HG03442 (cell line): ENCODE measurements around the gene KIF26A.

ENCODE experiments used
- ATAC-seq: cut with Tn5 transposase; IDR thresholded peaks from one replicate; pipeline ENCODE4 v1.9.1; 2021; ENCODE audit warnings: mild to moderate bottlenecking, moderate library complexity; ENCODE audit not compliant: unreplicated experiment

Gene KIF26A

DNA sequence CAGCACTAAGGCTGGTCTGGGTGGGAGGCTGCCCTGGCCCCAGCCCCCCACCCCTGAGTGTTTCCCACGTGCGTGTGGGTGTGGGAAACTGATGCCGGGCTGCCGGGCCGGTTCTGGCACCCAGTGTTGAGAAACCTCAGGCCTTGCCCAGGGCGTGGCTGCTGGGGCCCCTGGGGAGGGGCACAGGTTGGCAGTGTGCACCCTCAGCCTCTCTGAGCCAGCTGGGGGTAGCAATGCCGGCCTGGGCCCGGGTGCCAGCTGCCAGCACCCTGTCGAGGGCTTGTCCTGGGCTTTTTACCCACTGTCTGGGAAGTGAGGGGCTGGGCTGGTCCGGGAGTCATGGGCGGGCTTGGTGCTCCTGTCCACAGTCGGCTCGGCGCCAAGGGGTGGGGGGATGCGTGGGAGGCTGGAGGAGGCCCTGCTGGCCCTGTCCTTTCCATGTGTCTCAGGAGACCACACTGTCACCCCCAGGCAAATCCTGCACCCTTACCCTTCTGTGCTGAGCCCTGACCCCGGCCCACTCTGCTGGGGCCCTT lies 37.2 kb upstream of the KIF26A start:
- ATAC-seq, result no peak

DNA sequence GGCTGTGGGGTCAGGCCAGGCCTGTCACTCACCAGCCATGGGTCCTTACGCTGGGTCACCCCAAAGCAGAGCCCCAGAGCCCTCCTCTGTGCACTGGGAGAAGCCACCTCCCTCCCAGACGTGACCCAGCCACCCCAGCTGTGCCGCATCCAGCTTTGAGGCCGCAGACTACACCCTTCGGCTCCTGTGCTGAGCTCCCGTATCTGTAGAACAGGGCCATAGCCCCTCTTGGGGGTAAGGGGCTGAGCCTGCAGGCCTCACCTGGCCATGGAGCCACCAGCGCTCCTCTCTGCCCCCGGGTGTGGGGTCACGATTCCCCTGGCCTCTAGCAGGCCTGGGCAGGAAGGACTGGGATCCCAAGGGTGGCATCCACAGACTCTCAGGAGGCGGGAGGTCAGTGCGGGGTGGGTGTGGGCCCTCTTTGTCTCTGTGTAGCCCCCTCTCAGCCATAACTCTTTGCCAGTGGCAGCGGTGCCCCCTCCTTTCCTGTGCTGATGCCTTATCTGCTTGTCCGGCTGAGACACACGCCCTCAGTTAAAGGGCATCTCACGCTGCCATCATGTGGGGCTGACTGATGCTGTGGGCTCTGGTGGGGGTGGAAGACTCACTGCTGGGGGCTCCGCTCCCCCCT lies 36.6 kb upstream of the KIF26A start:
- ATAC-seq, result no peak

- ATAC-seq, result no peak
Observed at GRCh38 chr14:104102282-104102914, 36.0 kb upstream of the KIF26A start.

DNA sequence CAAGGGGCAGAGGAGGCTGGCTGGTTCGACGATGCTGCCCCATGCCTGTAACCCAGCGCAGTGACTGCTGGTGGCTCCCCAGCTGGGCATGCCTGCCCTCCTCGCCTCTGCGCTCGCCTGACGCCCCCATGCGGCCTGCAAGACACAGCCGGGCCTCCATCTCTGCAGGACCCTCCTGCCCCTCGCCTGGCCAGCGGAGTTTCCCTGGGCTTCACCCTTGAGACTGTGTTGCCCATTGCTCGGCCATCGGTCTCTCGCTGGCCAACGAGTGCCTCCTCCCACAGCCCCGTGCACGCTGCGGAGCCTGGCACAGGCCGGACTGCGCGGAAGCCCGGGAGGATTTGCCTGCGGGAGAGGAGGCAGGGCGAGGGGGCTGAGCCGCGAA lies 35.3 kb upstream of the KIF26A start:
- no peak for ATAC-seq

DNA sequence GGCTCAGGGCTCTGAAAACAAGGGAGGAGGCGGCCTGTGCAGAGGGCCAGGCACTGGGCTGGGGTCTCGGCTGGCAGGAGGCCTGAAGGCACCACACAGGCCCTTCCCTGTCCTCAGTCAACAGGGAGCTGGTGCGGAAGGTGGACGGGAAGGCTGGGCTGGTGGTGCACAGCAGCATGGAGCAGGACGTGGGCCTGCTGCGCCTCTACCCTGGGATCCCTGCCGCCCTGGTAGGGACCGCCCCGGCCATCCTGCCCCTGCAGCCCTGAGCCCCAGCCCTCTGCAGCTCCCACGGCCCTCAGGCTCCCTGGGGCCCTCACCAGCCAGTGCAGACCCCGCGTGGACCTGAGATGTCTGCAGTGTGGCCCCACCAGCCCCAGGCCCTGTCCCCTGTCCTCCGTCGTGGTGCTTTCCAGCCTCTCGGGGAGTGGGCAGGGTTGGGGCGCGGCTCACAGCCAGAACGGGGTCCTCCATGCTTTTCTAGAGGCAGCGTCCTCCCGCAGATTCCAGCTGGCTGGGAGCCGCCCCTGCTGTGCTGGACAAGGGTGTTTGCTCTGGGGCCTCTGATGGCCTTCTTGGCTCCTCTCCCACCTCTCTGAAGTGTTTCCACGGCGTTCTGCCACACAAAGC lies 34.8 kb upstream of the KIF26A start:
- ATAC-seq, result no peak

DNA sequence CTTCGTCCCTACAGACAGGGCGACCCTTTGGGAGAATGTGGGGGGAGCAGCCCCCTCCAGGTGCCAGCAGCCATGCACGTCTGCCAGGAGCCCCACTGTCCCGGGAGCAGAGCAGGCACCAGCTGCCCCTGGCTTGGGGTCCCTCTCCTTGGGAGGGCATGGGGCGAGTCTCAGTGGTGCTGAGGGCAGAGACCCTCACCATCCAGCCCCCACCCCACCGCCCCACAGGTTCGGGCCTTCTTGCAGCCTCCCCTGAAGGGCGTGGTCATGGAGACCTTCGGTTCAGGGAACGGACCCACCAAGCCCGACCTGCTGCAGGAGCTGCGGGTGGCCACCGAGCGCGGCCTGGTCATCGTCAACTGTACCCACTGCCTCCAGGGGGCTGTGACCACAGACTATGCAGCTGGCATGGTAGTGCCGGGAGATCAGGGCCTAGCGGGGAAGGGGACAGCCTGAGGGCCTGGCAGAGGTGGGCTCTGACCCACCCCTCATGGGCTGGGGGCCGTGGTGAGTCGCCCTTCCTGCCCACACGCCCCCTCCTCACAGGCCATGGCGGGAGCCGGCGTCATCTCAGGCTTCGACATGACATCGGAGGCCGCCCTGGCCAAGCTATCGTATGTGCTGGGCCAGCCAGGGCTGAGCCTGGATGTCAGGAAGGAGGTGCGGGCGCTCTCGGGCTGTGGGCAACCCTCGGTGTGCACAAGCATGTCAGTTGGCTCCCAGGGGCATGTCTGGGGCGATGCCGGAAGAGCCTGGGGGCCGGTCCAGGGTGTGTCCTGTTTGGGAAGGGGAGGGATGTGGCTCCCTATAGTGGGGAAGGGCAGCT lies 34.1 kb upstream of the KIF26A start:
- ATAC-seq, result no peak

DNA sequence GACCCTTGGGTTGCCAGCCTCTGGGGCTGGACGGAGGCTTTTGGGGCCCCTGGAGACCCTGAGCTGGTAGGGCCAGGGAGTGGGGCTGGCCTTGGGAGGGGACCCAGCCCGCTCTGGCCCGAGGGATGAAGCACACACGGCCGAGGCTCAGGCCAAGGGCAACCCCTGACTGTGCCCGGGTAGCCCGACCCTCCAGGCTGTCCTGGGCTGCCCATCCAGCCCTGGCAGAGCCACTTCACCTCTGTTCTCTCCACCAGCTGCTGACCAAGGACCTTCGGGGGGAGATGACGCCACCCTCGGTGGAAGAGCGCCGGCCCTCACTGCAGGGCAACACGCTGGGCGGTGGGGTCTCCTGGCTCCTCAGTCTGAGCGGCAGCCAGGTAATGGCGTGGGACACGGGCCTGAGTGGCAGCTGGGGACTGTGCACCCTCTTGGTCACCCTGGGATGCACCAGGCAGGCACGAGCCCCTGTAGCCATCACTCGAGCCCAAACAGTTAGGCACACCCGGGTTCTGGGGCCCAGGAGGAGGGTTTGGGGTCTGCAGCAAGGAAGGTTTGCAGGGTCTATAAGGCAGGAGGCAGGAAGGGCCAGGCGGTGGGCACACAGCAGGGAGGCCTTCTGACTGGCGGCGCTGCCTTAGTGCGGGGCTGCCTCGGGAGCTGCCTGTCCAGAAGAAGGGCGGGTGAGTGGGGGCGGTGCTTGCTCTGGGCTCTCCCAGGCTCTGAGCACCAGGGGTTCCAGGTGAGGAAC lies 33.1 kb upstream of the KIF26A start:
- ATAC-seq, result no peak

GRCh38 chr14:104105822-104106470 lies 32.4 kb upstream of the KIF26A start:
- ATAC-seq, result no peak

GRCh38 chr14:104106471-104106991 lies 31.9 kb upstream of the KIF26A start:
- no peak for ATAC-seq

- no peak for ATAC-seq
Observed at GRCh38 chr14:104107101-104107581, 31.2 kb upstream of the KIF26A start.

- no peak for ATAC-seq
Observed at GRCh38 chr14:104107611-104108569, 30.5 kb upstream of the KIF26A start.

DNA sequence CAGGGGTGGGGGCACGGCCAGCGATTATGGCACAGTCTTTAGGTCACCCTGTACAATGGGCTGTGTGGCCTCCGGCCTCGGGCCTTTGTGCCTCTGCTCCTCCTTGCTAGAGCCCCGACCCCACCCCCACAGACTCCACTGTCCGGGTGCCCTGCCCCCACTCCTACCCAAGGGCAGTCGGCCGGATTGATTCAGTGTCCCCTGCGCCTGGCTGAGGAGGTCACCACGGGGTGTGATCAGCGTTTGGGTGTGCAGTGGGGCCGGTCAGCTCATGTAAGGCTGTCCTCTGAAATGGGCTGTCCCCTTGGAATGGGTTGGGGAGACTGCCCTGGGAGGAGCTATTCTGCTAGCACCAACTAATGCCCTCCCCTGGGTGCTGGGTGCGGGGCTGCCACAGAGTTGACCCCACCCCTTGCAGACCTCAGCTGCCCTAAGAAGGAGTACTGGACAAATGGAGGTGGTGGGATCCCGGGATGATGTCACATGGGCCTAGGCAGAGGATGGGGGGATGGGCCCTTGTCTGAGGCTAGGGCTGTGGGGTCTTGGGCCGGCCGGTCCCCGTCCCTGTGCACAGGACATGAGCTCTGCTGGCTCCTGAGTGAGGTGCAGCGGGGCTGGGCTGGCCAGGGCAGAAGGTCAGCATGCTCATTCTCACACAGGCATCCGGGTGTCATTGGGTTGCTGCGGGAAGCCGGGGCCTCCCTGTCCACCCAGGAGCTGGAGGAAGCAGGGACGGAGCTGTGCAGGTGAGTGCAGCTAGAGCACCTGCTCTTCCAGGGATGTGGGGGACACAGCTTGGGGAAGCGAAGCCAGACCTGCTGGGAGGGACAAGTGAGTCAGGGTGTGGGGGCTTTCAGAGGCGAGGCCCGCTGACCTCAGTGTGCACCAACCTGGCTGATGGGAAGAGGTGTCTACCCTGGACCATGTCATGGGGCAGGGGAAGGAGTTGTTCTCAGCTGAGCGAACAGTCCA lies 29.5 kb upstream of the KIF26A start:
- no peak for ATAC-seq

GRCh38 chr14:104109731-104110361 lies 28.5 kb upstream of the KIF26A start:
- ATAC-seq, result no peak

- ATAC-seq, result no peak
Observed at GRCh38 chr14:104110491-104111209, 27.7 kb upstream of the KIF26A start.

DNA sequence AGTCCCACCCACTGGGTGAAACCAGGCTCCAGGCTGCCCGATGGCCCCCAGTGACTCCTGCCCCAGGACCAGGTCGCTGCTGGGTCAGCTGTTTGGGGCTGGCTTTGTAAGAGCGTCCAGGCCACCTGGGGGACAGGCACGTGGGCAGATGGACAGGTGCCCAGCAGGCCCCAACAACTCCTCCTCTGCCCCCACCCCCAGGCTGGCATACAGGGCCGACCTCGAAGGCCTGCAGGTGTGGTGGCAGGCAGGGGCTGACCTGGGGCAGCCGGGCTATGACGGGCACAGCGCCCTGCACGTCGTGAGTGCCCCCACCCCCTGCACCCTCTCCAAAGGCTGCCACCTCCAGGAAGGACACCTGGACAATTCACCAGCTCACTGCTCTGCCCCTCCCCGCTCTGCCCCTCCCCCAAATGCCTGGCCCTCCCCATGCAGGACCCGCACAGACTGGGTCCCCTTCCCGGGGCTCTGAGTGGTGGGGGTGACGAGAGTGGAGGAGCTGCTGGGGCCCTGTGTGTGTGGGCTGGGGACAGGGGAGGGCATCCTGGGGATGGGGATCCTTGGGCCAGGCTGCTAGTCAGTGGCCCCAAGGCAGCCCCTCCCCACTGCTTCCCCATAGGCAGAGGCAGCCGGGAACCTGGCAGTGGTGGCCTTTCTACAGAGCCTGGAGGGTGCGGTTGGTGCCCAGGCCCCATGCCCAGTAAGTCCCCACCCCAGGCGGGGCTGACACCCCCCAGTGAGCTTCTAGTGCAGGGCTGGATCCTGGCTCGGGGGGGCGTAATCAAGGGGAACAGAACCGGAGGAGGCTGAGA lies 26.9 kb upstream of the KIF26A start:
- ATAC-seq, result no peak

- ATAC-seq, result no peak
Observed at GRCh38 chr14:104112113-104112505, 26.3 kb upstream of the KIF26A start.
